Hepatocyte (in vitro differentiated cells): Measurements from ENCODE around the gene CFAP298. TPM values are rescaled to one million over a fixed set of nuclear protein-coding genes. Genes with fewer than 3 reads are reported as not detected.
A peak's percentile ranks its signal among the peaks of the same experiment; 100 is the strongest.
"Not testable (repeated sequence)": the region's sequence is repeated elsewhere in the genome, so short reads cannot be mapped to it uniquely, and the experiment has no call there.

Experiments used
- DNase-seq: peaks from one replicate; pipeline ENCODE4 v3.0.0-alpha.2; 2016; ENCODE audit warnings: low spot score
- H2AFZ ChIP-seq: fragments of 200-600 bp; sonication (generic); 2 replicates; pipeline ENCODE4 v1.6.0; 2016; ENCODE audit warnings: antibody characterized with exemption, mild to moderate bottlenecking
- H3K27ac ChIP-seq: fragments of 200-600 bp; sonication (generic); 2 replicates; pipeline ENCODE4 v1.5.1; 2016; ENCODE audit warnings: mild to moderate bottlenecking
- H3K27me3 ChIP-seq: fragments of 200-600 bp; sonication (generic); 2 replicates; pipeline ENCODE4 v1.6.1; 2016
- H3K36me3 ChIP-seq: fragments of 200-600 bp; sonication (generic); replicated peaks from 2 replicates; pipeline ENCODE4 v1.5.1; 2016; ENCODE audit warnings: low read depth; ENCODE audit not compliant: insufficient read depth
- H3K4me1 ChIP-seq: fragments of 200-600 bp; sonication (generic); 2 replicates; pipeline ENCODE4 v1.5.1; 2016; ENCODE audit warnings: mild to moderate bottlenecking, moderate library complexity; ENCODE audit not compliant: insufficient read depth
- H3K4me2 ChIP-seq: fragments of 200-600 bp; sonication (generic); 2 replicates; pipeline ENCODE4 v1.6.0; 2016
- H3K4me3 ChIP-seq: fragments of 200-600 bp; sonication (generic); 2 replicates; pipeline ENCODE4 v1.5.1; 2016; ENCODE audit warnings: mild to moderate bottlenecking
- H3K79me2 ChIP-seq: fragments of 200-600 bp; sonication (generic); 2 replicates; pipeline ENCODE4 v1.6.0; 2017; ENCODE audit warnings: mild to moderate bottlenecking
- H3K9me2 ChIP-seq: fragments of 200-600 bp; sonication (generic); replicated peaks from 2 replicates; pipeline ENCODE4 v1.6.0; 2017; ENCODE audit warnings: mild to moderate bottlenecking; ENCODE audit not compliant: insufficient read depth
- H3K9me3 ChIP-seq: fragments of 200-600 bp; sonication (generic); 2 replicates; pipeline ENCODE4 v1.5.1; 2016; ENCODE audit warnings: low read depth, mild to moderate bottlenecking
- H4K20me1 ChIP-seq: fragments of 200-600 bp; sonication (generic); 2 replicates; pipeline ENCODE4 v1.6.0; 2016; ENCODE audit warnings: mild to moderate bottlenecking; ENCODE audit not compliant: insufficient read depth, poor library complexity, severe bottlenecking
- EZH2 ChIP-seq: fragments of 200-600 bp; sonication (generic); IDR thresholded peaks from 2 replicates; pipeline ENCODE4 v1.6.1; 2016; ENCODE audit warnings: antibody characterized with exemption, mild to moderate bottlenecking, borderline replicate concordance
- EZH2phosphoT487 ChIP-seq: fragments of 200-600 bp; sonication (generic); IDR thresholded peaks from one replicate; pipeline ENCODE4 v1.6.1; 2018; ENCODE audit warnings: antibody characterized with exemption, mild to moderate bottlenecking, low read depth, moderate library complexity; ENCODE audit not compliant: unreplicated experiment, severe bottlenecking
- WGBS: methylation state at CpG from one replicate; pipeline ENCODE4 v1.1.6; 2016; ENCODE audit warnings: low lambda C conversion rate; ENCODE audit errors: missing lambda C conversion rate; 5-methylcytosine and 5-hydroxymethylcytosine counted together
- polyA plus RNA-seq: library from polyadenylated mRNA; unstranded; fragments of >200 nt; fragmentation: Nextera tagmentation; extraction: Ambion mirVana; gene quantifications from 2 replicates; pipeline ENCODE4 v1.2.1, GENCODE V29; 2016
- total RNA-seq: library from RNA; depleted of rRNA; stranded (reverse); fragments of >200 nt; gene quantifications from 2 replicates; pipeline ENCODE4 v1.2.3, GENCODE V29; 2014
- TF ChIP-seq, protein P1 (sequence below): fragments of 200-600 bp; sonication (generic); IDR thresholded peaks from 2 replicates; pipeline ENCODE4 v1.5.1; 2016; ENCODE audit warnings: antibody characterized with exemption, mild to moderate bottlenecking; ENCODE audit not compliant: poor library complexity

CFAP298 gene
- total and polyA plus RNA-seq, 2 experiments from 2014 or later: 32.6 to 61.8 TPM

DNA sequence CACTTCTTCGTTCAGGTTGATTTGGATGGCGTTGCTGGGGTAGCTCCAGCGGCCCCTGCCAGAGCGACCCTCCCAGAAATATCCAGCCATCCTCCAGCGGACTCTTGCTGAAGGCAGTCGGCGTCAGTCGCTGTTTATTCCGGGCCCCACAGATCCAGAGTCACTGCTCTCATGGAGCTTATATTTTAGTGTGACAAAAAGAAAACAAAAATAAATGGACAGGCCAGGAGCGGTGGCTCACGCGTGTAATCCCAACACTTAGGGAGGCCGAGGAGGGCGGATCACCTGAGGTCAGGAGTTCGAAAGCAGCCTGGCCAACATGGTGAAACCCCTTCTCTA lies 791 bp upstream of the CFAP298 start:
- WGBS: 8% methylated on average over 15 of the region's 15 CpGs
- H2AFZ ChIP-seq: peak overlapping the region; percentile 87
- H3K27ac ChIP-seq: peak overlapping the region; percentile 96
- peak overlapping the region; percentile 83 for H3K4me3 ChIP-seq
- peaks cover 30% of the 10 kb centered on the region for H3K79me2 ChIP-seq
- no peaks in the 10 kb centered on the region for H3K36me3 ChIP-seq
- peak overlapping the region; percentile 86 for H3K4me2 ChIP-seq
- TF ChIP-seq EZH2 (no peak), EZH2phosphoT487 (no peak)
- TF ChIP-seq, protein P1, sequence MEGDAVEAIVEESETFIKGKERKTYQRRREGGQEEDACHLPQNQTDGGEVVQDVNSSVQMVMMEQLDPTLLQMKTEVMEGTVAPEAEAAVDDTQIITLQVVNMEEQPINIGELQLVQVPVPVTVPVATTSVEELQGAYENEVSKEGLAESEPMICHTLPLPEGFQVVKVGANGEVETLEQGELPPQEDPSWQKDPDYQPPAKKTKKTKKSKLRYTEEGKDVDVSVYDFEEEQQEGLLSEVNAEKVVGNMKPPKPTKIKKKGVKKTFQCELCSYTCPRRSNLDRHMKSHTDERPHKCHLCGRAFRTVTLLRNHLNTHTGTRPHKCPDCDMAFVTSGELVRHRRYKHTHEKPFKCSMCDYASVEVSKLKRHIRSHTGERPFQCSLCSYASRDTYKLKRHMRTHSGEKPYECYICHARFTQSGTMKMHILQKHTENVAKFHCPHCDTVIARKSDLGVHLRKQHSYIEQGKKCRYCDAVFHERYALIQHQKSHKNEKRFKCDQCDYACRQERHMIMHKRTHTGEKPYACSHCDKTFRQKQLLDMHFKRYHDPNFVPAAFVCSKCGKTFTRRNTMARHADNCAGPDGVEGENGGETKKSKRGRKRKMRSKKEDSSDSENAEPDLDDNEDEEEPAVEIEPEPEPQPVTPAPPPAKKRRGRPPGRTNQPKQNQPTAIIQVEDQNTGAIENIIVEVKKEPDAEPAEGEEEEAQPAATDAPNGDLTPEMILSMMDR: no peak
- H3K9me2 ChIP-seq: no peaks in the 10 kb centered on the region
- no peaks in the 10 kb centered on the region for H4K20me1 ChIP-seq
- H3K4me1 ChIP-seq: peaks cover 13% of the 10 kb centered on the region
- H3K9me3 ChIP-seq: no peaks in the 10 kb centered on the region
- DNase-seq: no peak
- no peaks in the 10 kb centered on the region for H3K27me3 ChIP-seq

DNA sequence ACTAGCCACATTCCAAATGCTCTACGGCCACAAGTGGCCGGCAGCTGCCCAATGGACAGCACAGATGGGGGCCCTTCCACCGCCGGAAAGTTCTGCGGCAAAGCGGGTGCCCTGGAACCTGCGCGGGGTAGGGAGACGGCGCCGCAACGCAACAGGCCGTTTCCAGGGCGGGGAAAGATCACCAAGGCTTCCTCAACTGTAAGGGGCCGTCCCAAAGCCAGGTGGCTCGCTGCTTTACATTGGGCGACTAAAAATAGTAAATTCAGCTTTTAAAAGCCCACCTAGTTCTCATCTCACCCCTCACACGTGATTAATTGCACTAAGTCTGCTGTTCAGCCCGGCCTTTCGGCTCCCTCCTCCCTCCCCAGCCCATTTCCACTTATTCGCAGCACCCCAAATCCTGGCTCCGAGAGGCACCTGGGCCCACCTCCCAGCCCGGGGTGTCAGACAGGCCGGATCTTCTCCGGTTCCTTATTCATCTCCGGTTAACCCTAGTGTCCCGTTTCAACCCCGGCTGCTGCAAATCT lies 643 bp downstream of the CFAP298 start:
- no peaks in the 10 kb centered on the region for H4K20me1 ChIP-seq
- peak; percentile 39 for DNase-seq
- TF ChIP-seq, protein P1: no peak
- no peak for TF ChIP-seq EZH2phosphoT487
- no peak for TF ChIP-seq EZH2

GRCh38 chr21:32610940-32611339 lies 1.2 kb downstream of the CFAP298 start:
- not testable (repeated sequence) for H3K27ac ChIP-seq, H3K9me2 ChIP-seq
- peak overlapping the region; percentile 83 for H3K4me3 ChIP-seq

More for the DNA sequence above, 643 bp downstream of the CFAP298 start:
- Histone ChIP-seq H3K27ac (peak overlapping the region; percentile 96), H2AFZ (peak overlapping the region; percentile 87), H3K4me3 (peak overlapping the region; percentile 83), H3K27me3 (no peaks in the 10 kb centered on the region), H3K36me3 (no peaks in the 10 kb centered on the region), H3K9me2 (no peaks in the 10 kb centered on the region), H3K4me1 (peaks cover 13% of the 10 kb centered on the region), H3K9me3 (no peaks in the 10 kb centered on the region), H3K79me2 (peaks cover 32% of the 10 kb centered on the region), H3K4me2 (peak overlapping the region; percentile 86)
- 2% methylated on average over 28 of the region's 28 CpGs for WGBS

GRCh38 chr21:32608851-32609250 lies 3.3 kb downstream of the CFAP298 start:
- Histone ChIP-seq H3K4me2 (no peak overlapping the region), H4K20me1 (no peaks in the 10 kb centered on the region), H3K9me2 (no peaks in the 10 kb centered on the region), H3K4me1 (peaks cover 13% of the 10 kb centered on the region), H2AFZ (no peak overlapping the region), H3K27me3 (no peaks in the 10 kb centered on the region), H3K4me3 (no peak overlapping the region), H3K9me3 (no peaks in the 10 kb centered on the region), H3K79me2 (peaks cover 33% of the 10 kb centered on the region), H3K36me3 (no peaks in the 10 kb centered on the region), H3K27ac (no peak overlapping the region)
- 93% methylated on average over 5 of the region's 5 CpGs for WGBS
- DNase-seq: no peak
- no peak for TF ChIP-seq EZH2
- TF ChIP-seq, protein P1: no peak
- no peak for TF ChIP-seq EZH2phosphoT487

More at GRCh38 chr21:32610940-32611339, 1.2 kb downstream of the CFAP298 start:
- DNase-seq, H2AFZ ChIP-seq, H3K36me3 ChIP-seq, H4K20me1 ChIP-seq, H3K27me3 ChIP-seq, H3K9me3 ChIP-seq: not testable (repeated sequence)
- WGBS: 79% methylated on average over 17 of the region's 17 CpGs
- peaks cover 13% of the 10 kb centered on the region for H3K4me1 ChIP-seq
- peaks cover 33% of the 10 kb centered on the region for H3K79me2 ChIP-seq
- H3K4me2 ChIP-seq: peak overlapping the region; percentile 86
